Endothelial cell of umbilical vein (primary cell): ENCODE measurements around the gene MOBP.

ENCODE experiments used
- CTCF ChIP-seq, 2 donors: IDR thresholded peaks; 1 replicate in 1 of 2; 2 replicates in 1 of 2; pipeline ENCODE4 v1.5.1; 2011; ENCODE audit warnings: low read length in 2 of 2, mild to moderate bottlenecking in 2 of 2, moderate library complexity in 2 of 2, control low read depth in 1 of 2, inconsistent platforms in 1 of 2, low read depth in 1 of 2; ENCODE audit not compliant: insufficient read depth in 1 of 2; ENCODE audit errors: extremely low read depth in 1 of 2
- EZH2 ChIP-seq: IDR thresholded peaks from 2 replicates; pipeline ENCODE4 v1.6.1; 2012; ENCODE audit warnings: borderline replicate concordance, low read depth, mild to moderate bottlenecking, moderate library complexity, low read length, inconsistent platforms; ENCODE audit not compliant: severe bottlenecking
- JUN ChIP-seq: IDR thresholded peaks from 2 replicates; pipeline ENCODE4 v1.6.1; 2011; ENCODE audit warnings: borderline replicate concordance, low read depth; ENCODE audit not compliant: insufficient read length, insufficient read depth
- POLR2A ChIP-seq: IDR thresholded peaks from 2 replicates; pipeline ENCODE4 v1.6.1; 2012; ENCODE audit warnings: low read depth, mild to moderate bottlenecking, control low read depth, low read length

GRCh38 chr3:39467394-39468107 lies at the start of gene MOBP:
- TF ChIP-seq JUN (no peak), CTCF (IDR thresholded peaks at IDR 0.05; ENCODE audit: extremely low read depth in 1 of 2, insufficient read depth in 1 of 2, low read depth in 1 of 2, low read length in 2 of 2) (no peak), POLR2A (no peak), EZH2 (no peak)
